ENCODE measurements around the gene VGLL1.

- no peak for TF ChIP-seq CTCF (IDR thresholded peaks at IDR 0.05)
- no peak for TF ChIP-seq POLR2AphosphoS5 (IDR thresholded peaks at IDR 0.05; ENCODE audit: low read depth, low read length)
- no peak for TF ChIP-seq FOXJ3 (CRISPR knock-in tag; IDR thresholded peaks at IDR 0.05)
- TF ChIP-seq PBX3 (IDR thresholded peaks at IDR 0.05), result no peak
- TF ChIP-seq SMC3 (IDR thresholded peaks at IDR 0.05; ENCODE audit: low read depth, low read length), result no peak
- no peak for TF ChIP-seq RXRA (IDR thresholded peaks at IDR 0.05; ENCODE audit: borderline replicate concordance, low read depth)
- no peak for TF ChIP-seq GABPA (IDR thresholded peaks at IDR 0.05; ENCODE audit: low read depth)
- TF ChIP-seq CHD2 (IDR thresholded peaks at IDR 0.05; ENCODE audit: low read length, partially characterized antibody), result no peak
Observed at GRCh38 chrX:136549226-136549625, 17.2 kb downstream of the VGLL1 start.
